ENCODE results near the gene VASP. TPM values are rescaled to one million over a fixed set of nuclear protein-coding genes. Genes with fewer than 3 reads are reported as not detected.

VASP gene
- total RNA-seq, 6 experiments from 2014 or later: 19.4 to 64.1 (median 30.6) TPM

DNA sequence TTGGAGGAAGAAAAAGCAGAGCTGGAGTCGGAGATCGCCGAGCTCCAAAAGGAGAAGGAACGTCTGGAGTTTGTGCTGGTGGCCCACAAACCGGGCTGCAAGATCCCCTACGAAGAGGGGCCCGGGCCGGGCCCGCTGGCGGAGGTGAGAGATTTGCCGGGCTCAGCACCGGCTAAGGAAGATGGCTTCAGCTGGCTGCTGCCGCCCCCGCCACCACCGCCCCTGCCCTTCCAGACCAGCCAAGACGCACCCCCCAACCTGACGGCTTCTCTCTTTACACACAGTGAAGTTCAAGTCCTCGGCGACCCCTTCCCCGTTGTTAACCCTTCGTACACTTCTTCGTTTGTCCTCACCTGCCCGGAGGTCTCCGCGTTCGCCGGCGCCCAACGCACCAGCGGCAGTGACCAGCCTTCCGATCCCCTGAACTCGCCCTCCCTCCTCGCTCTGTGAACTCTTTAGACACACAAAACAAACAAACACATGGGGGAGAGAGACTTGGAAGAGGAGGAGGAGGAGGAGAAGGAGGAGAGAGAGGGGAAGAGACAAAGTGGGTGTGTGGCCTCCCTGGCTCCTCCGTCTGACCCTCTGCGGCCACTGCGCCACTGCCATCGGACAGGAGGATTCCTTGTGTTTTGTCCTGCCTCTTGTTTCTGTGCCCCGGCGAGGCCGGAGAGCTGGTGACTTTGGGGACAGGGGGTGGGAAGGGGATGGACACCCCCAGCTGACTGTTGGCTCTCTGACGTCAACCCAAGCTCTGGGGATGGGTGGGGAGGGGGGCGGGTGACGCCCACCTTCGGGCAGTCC, 34.5 kb upstream of the VASP start:
- no peak for ATAC-seq
- Histone ChIP-seq H3K4me3 (peak overlapping the region in 1 of 3 donors; percentile 16), H3K27ac (no peak overlapping the region), H3K4me1 (peaks cover 0 to 14% (median 5%) of the 10 kb centered on the region in 4 donors), H3K9me3 (no peaks in the 10 kb centered on the region), H3K36me3 (no peaks in the 10 kb centered on the region), H3K27me3 (no peaks in the 10 kb centered on the region)
- intact Hi-C loops (cut with DNase I): loop anchor here in 1 of 2 donors (5.0 kb wide), 1 partner anchor 35 kb away; no protein-coding TSS in a partner anchor
- TF ChIP-seq POLR2A (IDR thresholded peaks at IDR 0.05): no peak
- no peak for TF ChIP-seq CTCF (IDR thresholded peaks at IDR 0.05)
- DNase-seq: no peak
- WGBS (ENCODE audit: insufficient coverage, low coverage, low lambda C conversion rate, missing lambda C conversion rate): 8% methylated on average over 33 of the region's 44 CpGs

GRCh38 chr19:45473367-45473681, 34.0 kb upstream of the VASP start:
- H3K4me3 ChIP-seq: no peak overlapping the region
- H3K36me3 ChIP-seq: no peaks in the 10 kb centered on the region
- WGBS (ENCODE audit: insufficient coverage, low coverage, low lambda C conversion rate, missing lambda C conversion rate): 29% methylated on average over 3 of the region's 5 CpGs
- H3K9me3 ChIP-seq: no peaks in the 10 kb centered on the region
- H3K27me3 ChIP-seq: no peaks in the 10 kb centered on the region
- TF ChIP-seq CTCF (IDR thresholded peaks at IDR 0.05) (no peak), POLR2A (IDR thresholded peaks at IDR 0.05) (no peak)
- no peak overlapping the region for H3K27ac ChIP-seq
- intact Hi-C loops (cut with DNase I): loop anchor here in 1 of 2 donors (5.0 kb wide), 1 partner anchor 36 kb away; no protein-coding TSS in a partner anchor
- no peak for DNase-seq
- ATAC-seq: no peak
- peaks cover 0 to 14% (median 3%) of the 10 kb centered on the region in 4 donors for H3K4me1 ChIP-seq

DNA sequence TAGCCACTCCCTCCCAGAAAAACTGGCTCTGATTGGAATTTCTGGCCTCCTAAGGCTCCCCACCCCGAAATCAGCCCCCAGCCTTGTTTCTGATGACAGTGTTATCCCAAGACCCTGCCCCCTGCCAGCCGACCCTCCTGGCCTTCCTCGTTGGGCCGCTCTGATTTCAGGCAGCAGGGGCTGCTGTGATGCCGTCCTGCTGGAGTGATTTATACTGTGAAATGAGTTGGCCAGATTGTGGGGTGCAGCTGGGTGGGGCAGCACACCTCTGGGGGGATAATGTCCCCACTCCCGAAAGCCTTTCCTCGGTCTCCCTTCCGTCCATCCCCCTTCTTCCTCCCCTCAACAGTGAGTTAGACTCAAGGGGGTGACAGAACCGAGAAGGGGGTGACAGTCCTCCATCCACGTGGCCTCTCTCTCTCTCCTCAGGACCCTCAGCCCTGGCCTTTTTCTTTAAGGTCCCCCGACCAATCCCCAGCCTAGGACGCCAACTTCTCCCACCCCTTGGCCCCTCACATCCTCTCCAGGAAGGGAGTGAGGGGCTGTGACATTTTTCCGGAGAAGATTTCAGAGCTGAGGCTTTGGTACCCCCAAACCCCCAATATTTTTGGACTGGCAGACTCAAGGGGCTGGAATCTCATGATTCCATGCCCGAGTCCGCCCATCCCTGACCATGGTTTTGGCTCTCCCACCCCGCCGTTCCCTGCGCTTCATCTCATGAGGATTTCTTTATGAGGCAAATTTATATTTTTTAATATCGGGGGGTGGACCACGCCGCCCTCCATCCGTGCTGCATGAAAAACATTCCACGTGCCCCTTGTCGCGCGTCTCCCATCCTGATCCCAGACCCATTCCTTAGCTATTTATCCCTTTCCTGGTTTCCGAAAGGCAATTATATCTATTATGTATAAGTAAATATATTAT, 33.3 kb upstream of the VASP start:
- intact Hi-C loops (cut with DNase I): loop anchor here in 1 of 2 donors (5.0 kb wide), 1 partner anchor 37 kb away; no protein-coding TSS in a partner anchor
- Histone ChIP-seq H3K27me3 (no peaks in the 10 kb centered on the region), H3K27ac (no peak overlapping the region), H3K4me3 (no peak overlapping the region), H3K4me1 (peaks cover 0 to 12% (median 0%) of the 10 kb centered on the region in 4 donors), H3K36me3 (no peaks in the 10 kb centered on the region), H3K9me3 (no peaks in the 10 kb centered on the region)
- DNase-seq: no peak
- WGBS (ENCODE audit: insufficient coverage, low coverage, low lambda C conversion rate, missing lambda C conversion rate): 58% methylated on average over 23 of the region's 27 CpGs
- no peak for ATAC-seq
- no peak for TF ChIP-seq CTCF (IDR thresholded peaks at IDR 0.05)
- no peak for TF ChIP-seq POLR2A (IDR thresholded peaks at IDR 0.05)

- Histone ChIP-seq H3K36me3 (no peaks in the 10 kb centered on the region), H3K27ac (no peak overlapping the region), H3K9me3 (no peaks in the 10 kb centered on the region), H3K4me1 (peaks cover 0 to 12% (median 0%) of the 10 kb centered on the region in 4 donors), H3K27me3 (no peaks in the 10 kb centered on the region), H3K4me3 (no peak overlapping the region)
- intact Hi-C loops (cut with DNase I): loop anchor here (5.0 kb wide), 2 partner anchors 33 to 38 kb away; no protein-coding TSS in a partner anchor
- TF ChIP-seq CTCF (IDR thresholded peaks at IDR 0.05): no peak
- TF ChIP-seq POLR2A (IDR thresholded peaks at IDR 0.05): no peak
- ATAC-seq (no peak), DNase-seq (no peak)
- 50% methylated on average over 20 of the region's 28 CpGs for WGBS (ENCODE audit: insufficient coverage, low coverage, low lambda C conversion rate, missing lambda C conversion rate)
These were observed 32.4 kb upstream of the VASP start for GRCh38 chr19:45474606-45475521.

Data from right lobe of liver (tissue), 6 donors.